ENCODE data around the gene ZCCHC14.

ZCCHC14 gene

DNA sequence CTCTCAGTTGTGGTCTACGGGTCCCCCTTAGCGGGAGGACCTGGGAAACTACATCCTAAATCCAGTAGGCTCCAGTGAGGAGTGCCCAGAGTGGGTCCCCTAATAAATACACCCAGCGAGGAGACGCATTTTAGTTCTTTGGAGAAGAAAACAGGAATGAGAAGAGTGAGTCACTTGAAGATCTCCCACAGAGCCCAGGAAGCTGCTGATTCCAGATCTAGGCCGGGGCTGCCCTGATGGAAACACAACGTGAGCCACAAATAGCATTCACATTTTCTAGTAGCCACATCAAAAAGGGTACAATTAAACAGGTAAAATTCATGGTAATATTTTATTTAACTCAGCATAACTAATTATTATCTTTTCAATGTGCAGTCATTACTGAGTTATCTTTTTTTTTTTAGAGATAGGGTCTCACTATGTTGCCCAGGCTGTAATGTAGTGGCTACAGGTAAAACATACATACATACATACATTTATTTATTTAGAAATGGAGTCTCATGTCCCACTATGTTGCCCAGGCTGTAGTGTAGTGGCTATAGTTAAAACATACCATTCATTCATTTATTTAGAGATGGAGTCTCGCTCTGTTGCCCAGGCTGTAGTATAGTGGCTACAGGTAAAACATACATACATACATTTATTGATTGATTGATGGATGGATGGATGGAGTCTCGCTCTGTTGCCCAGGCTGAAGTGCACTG, 130.8 kb downstream of the ZCCHC14 start:
- no peak for DNase-seq (ENCODE audit: low read depth)

DNA sequence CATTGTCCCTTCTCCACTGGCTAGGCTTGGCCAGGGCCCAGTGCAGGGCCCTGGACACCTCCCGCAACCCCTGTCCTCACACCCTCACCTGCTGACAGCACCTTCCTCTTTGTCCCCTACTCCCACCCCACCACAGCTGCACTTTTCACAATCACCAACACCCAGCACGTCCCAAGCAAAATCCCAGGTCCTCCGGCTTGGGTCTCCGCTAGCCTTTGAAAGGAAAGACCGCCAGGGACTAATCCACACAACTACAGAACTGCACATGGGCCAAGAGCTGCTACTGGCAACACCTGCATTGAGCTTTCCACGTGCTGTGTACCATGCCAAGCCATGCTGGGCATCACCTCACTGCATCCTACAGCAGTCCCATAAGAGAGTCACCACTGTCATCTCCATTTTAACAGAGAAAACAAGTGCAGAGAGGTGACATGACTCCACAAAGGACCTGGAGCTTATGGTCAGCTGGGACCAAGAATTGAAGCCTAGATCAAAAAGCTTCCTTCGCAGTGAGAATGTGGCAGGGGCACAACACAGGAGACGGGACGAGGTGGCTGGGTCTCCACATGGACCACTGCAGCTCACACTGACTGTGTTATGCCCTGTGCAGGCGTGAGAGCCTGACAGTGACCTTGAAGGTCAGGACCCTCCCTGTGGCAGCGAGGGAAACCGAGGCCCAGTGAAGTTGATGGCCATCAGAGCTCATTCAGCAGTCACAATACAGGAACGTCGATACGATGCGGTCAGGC, 131.8 kb downstream of the ZCCHC14 start:
- no peak for DNase-seq (ENCODE audit: low read depth)

DNA sequence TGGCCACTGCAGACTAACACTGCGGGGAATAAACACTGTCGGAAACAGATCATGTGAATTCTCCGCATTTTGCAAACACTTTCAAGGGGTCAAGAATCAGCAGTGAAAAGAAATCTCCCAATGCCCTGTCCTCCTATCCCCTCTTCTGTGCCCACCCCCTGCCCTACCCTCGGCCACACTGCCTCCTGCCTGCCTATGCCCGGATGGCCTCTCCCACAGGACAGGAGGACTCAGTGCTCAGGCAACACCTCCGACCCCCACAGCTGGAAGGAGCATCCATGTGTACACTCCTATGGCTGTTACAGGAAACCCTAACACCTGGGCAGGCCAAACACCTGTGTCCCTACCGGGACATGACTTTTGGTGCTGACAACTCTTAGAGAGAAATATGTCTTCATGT, 133.7 kb downstream of the ZCCHC14 start:
- DNase-seq (ENCODE audit: low read depth) = no peak

DNA sequence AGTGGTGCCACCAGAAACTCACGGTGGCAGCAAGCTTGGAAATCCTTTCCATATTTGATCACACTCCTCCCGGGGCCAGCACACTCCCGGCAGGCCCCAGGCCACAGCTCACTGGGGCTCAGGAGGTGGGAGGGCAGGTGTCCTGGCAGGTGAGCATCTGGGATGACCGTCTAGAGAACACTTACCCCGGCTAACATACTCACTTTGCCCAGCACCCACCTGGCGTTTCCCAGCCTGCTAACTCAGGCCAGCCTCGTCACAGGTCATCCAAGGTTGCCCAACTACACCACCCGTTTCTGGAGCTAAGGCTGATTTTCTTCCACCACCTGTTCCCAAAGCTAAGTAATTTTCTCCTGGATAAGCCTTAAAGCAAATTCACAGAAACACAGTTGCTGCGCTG, 134.1 kb downstream of the ZCCHC14 start:
- no peak for DNase-seq (ENCODE audit: low read depth)

DNA sequence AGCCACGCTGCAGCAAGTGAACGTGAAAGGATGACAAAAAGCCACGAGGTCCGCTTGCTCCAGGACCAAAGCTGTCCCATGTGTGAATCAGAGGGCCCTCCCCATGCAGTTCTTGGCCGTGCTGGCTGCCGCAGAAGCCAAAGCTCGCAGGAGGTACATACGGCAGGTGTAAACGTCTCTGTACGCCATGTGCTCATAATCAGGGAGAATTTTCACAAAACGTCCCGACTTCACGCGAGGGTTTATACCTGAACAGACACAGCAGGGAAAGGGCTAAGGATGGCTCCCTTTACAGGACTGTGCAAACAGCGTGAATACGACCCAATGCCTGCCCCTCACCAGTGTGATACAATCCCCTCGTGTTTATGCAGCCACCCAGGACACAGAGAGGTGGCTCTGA, 134.6 kb downstream of the ZCCHC14 start:
- DNase-seq (ENCODE audit: low read depth) = no peak

DNA sequence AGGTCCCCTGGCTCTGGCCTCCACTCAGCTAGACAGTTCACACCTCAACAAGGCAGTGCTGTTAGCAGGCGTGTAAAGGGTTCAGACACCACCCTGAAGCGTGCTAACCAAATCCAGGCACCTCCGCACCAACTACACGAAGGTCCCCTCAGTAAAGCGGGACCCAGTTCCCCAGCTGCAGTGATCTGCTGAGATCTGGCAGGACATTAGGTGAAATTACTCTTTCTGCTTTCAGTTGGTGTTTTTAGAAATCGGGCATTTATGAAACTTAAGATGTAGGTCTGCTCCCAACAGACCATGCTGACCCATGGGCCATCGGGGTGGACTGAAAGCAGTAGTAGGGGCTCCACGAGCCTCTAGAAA, 136.4 kb downstream of the ZCCHC14 start:
- no peak for DNase-seq (ENCODE audit: low read depth)

All from T follicular helper cell (primary cell).